IMR-90 (cell line): Measurements from ENCODE around the gene MMP27.

ENCODE experiments used
- BHLHE40 ChIP-seq: fragments of 150-350 bp; IDR thresholded peaks from 2 replicates; pipeline ENCODE4 v1.6.1; 2016; ENCODE audit warnings: mild to moderate bottlenecking, low read depth, low read length
- CEBPB ChIP-seq: IDR thresholded peaks from 2 replicates; pipeline ENCODE4 v1.6.1; 2012; ENCODE audit warnings: low read depth, low read length, improper control_type of control experiment
- CHD1 ChIP-seq: IDR thresholded peaks from 2 replicates; pipeline ENCODE4 v1.6.1; 2012; ENCODE audit warnings: low read depth, low read length, improper control_type of control experiment
- ELK1 ChIP-seq: fragments of 150-350 bp; IDR thresholded peaks from 2 replicates; pipeline ENCODE4 v1.6.1; 2016; ENCODE audit warnings: low read depth, mild to moderate bottlenecking, low read length, moderate library complexity, borderline replicate concordance
- FOS ChIP-seq: fragments of 150-350 bp; IDR thresholded peaks from 2 replicates; pipeline ENCODE4 v1.6.1; 2016; ENCODE audit warnings: low read depth, low read length
- MAFK ChIP-seq: IDR thresholded peaks from 2 replicates; pipeline ENCODE4 v1.6.1; 2012; ENCODE audit warnings: low read depth, low read length, improper control_type of control experiment
- MAZ ChIP-seq: IDR thresholded peaks from 2 replicates; pipeline ENCODE4 v1.6.1; 2012; ENCODE audit warnings: low read depth, mild to moderate bottlenecking, low read length, improper control_type of control experiment, moderate library complexity, borderline replicate concordance
- POLR2A ChIP-seq: IDR thresholded peaks from 2 replicates; pipeline ENCODE4 v1.6.1; 2012; ENCODE audit warnings: mild to moderate bottlenecking, low read depth, low read length
- RAD21 ChIP-seq: IDR thresholded peaks from 2 replicates; pipeline ENCODE4 v1.6.1; 2012; ENCODE audit warnings: low read length, improper control_type of control experiment
- RCOR1 ChIP-seq: IDR thresholded peaks from 2 replicates; pipeline ENCODE4 v1.6.1; 2012; ENCODE audit warnings: mild to moderate bottlenecking, low read length, improper control_type of control experiment; ENCODE audit not compliant: insufficient replicate concordance
- RFX5 ChIP-seq: IDR thresholded peaks from 2 replicates; pipeline ENCODE4 v1.8.0; 2012; ENCODE audit warnings: low read depth, mild to moderate bottlenecking, low read length, moderate library complexity
- TF ChIP-seq, protein P1 (sequence below): conservative IDR thresholded peaks from 2 replicates; pipeline ENCODE4 v1.5.1; 2012; ENCODE audit warnings: mild to moderate bottlenecking, low read depth, low read length, improper control_type of control experiment
- TF ChIP-seq, protein P2 (sequence below): fragments of 150-350 bp; IDR thresholded peaks from 2 replicates; pipeline ENCODE4 v1.6.1; 2017; ENCODE audit warnings: mild to moderate bottlenecking, antibody characterized with exemption, low read length, low read depth

DNA sequence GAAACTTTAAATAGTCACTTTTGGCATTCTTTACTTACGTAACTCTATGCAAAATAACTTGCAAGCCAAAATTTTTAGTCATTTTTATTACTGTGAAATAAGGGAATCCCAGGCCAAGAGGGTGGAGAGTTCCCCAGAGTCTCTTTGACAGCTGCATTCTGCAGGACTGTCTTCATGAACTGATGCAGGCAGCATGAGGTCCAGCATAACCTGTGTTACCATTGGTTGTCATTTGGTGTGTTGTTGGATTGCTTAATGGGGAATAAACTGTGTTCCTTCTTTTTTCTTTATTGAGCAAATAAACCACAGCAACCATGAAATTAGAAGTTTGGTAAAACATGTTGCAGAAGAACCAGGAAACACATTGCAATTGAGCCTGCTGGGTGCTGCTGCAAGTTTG is 24.6 kb downstream of the MMP27 start:
- no peak for TF ChIP-seq RAD21
- TF ChIP-seq, protein P1, sequence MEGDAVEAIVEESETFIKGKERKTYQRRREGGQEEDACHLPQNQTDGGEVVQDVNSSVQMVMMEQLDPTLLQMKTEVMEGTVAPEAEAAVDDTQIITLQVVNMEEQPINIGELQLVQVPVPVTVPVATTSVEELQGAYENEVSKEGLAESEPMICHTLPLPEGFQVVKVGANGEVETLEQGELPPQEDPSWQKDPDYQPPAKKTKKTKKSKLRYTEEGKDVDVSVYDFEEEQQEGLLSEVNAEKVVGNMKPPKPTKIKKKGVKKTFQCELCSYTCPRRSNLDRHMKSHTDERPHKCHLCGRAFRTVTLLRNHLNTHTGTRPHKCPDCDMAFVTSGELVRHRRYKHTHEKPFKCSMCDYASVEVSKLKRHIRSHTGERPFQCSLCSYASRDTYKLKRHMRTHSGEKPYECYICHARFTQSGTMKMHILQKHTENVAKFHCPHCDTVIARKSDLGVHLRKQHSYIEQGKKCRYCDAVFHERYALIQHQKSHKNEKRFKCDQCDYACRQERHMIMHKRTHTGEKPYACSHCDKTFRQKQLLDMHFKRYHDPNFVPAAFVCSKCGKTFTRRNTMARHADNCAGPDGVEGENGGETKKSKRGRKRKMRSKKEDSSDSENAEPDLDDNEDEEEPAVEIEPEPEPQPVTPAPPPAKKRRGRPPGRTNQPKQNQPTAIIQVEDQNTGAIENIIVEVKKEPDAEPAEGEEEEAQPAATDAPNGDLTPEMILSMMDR = no peak
- TF ChIP-seq POLR2A = no peak
- TF ChIP-seq CHD1 = no peak
- TF ChIP-seq ELK1 = no peak
- TF ChIP-seq, protein P2, sequence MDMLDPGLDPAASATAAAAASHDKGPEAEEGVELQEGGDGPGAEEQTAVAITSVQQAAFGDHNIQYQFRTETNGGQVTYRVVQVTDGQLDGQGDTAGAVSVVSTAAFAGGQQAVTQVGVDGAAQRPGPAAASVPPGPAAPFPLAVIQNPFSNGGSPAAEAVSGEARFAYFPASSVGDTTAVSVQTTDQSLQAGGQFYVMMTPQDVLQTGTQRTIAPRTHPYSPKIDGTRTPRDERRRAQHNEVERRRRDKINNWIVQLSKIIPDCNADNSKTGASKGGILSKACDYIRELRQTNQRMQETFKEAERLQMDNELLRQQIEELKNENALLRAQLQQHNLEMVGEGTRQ = no peak
- TF ChIP-seq BHLHE40 = no peak
- no peak for TF ChIP-seq MAFK
- TF ChIP-seq FOS = no peak
- no peak for TF ChIP-seq MAZ
- TF ChIP-seq RFX5 = no peak
- no peak for TF ChIP-seq RCOR1
- TF ChIP-seq CEBPB = no peak
